Measurements from ENCODE around the gene POLD2.

POLD2 gene

DNA sequence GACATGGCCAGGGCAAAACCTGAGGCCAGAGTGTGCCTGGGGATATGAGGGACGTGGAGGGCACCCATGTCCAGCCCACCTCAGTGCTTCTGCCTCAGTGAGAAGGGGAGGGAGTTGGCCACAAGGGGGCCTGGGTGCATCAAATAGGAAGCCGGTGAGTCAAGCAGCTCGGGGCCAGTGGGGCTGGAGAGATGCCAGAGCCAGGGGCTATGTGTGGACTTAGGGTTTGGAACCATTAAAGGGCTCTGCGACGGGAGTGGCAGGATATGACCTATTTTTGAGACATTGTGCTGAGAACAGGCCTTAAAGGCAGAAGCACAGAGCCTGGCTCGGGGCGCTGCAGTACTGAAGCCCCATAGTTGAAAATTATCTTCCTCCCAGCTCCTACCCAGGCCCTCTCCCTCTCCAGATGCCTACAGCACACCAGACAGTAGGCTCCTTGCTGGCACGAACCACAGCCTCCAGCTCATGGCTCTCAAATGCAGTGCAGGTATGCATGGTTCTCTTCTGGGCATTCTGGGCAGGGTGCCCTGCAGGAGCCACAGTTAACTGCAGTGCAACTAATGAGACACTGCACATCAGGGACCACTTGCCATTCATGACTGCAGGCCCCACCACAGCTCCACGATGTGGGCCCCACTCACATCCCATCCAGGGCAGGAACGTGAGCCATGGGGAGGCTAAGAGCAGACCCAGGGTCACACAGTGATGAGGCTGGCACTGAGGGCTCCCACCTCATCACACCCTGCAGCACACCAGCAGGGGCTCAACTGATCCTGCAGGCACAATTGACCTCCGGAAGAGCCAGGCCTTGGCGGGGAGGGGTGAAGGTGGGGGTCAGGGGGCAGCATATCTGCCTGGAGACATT is 50.8 kb downstream of the POLD2 start:
- no peaks in the 10 kb centered on the region for H3K9me3 ChIP-seq (ENCODE audit: control extremely low read depth in 1 of 5, control insufficient read depth in 4 of 5, insufficient read depth in 2 of 5, low read depth in 1 of 5, low read length in 4 of 5)
- peak; percentile 57 to 66 (median 65) for DNase-seq
- no peaks in the 10 kb centered on the region for H3K27me3 ChIP-seq (replicated peaks in 2 of 5; ENCODE audit: control insufficient read depth in 4 of 5, insufficient read depth in 5 of 5, low read length in 4 of 5)
- ChIA-PET CTCF (interaction anchor here (0.6 to 1.7 kb wide), 7 partner anchors 9 to 123 kb away, joined by 3 to 7 read pairs (median 5); partner anchors contain the start of gene DBNL), POLR2A (interaction anchor here (0.6 kb wide), 1 partner anchor 91 kb away, joined by 4 read pairs; no protein-coding TSS in a partner anchor)
- WGBS (ENCODE audit: insufficient coverage) = 73% methylated on average over 8 of the region's 12 CpGs
- H3K4me1 ChIP-seq (ENCODE audit: control extremely low read depth in 1 of 4, control insufficient read depth in 4 of 4, insufficient read depth in 4 of 4, low read length in 3 of 4) = peaks cover 0 to 21% (median 19%) of the 10 kb centered on the region in 4 experiments
- H3K4me3 ChIP-seq (ENCODE audit: control insufficient read depth in 1 of 7, extremely low read depth in 1 of 7, insufficient read depth in 4 of 7, low read depth in 2 of 7, low read length in 6 of 7) = no peak overlapping the region
- H3K27ac ChIP-seq (ENCODE audit: insufficient read depth in 1 of 2, low read depth in 1 of 2, low read length in 2 of 2, poor library complexity in 1 of 2, severe bottlenecking in 2 of 2) = peak overlapping the region in 1 of 2 experiments; percentile 90
- peaks cover 5 to 51% (median 26%) of the 10 kb centered on the region in 4 experiments for H3K36me3 ChIP-seq (ENCODE audit: control insufficient read depth in 4 of 4, insufficient read depth in 4 of 4, low read length in 3 of 4)

DNA sequence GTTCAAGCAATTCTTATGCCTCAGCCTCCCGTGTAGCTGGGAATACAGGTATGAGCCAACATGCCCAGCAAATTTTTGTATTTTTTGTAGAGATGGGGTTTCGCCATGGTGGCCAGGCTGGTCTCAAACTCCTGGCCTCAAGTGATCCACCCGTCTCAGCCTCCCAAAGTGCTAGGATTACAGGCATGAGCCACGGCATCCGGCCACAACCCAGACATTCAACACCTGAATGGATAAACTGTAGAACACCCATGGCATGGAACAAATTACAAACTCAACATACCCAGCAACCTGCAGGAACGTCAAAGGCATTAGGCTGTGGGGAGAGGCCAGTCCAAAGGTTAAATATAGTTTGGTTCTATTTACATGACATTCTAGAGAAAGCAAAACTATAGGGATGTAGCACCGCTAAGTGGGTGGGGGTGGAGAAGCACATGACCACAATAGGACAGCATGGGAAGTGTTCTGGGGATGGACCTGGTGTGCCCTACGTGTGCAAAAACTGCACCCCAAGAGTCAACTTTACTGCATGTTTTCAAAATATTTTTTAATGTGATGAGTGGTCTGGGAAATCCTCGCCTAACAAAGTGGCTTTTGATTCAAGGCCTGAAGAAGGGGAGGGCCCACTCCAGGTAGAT is 51.5 kb downstream of the POLD2 start:
- Histone ChIP-seq H3K9me3 (ENCODE audit: control extremely low read depth in 1 of 5, control insufficient read depth in 4 of 5, insufficient read depth in 2 of 5, low read depth in 1 of 5, low read length in 4 of 5) (no peaks in the 10 kb centered on the region), H3K4me3 (ENCODE audit: control insufficient read depth in 1 of 7, extremely low read depth in 1 of 7, insufficient read depth in 4 of 7, low read depth in 2 of 7, low read length in 6 of 7) (no peak overlapping the region), H3K4me1 (ENCODE audit: control extremely low read depth in 1 of 4, control insufficient read depth in 4 of 4, insufficient read depth in 4 of 4, low read length in 3 of 4) (peaks cover 0 to 21% (median 18%) of the 10 kb centered on the region in 4 experiments), H3K27ac (ENCODE audit: insufficient read depth in 1 of 2, low read depth in 1 of 2, low read length in 2 of 2, poor library complexity in 1 of 2, severe bottlenecking in 2 of 2) (peak overlapping the region in 1 of 2 experiments; percentile 17), H3K27me3 (replicated peaks in 2 of 5; ENCODE audit: control insufficient read depth in 4 of 5, insufficient read depth in 5 of 5, low read length in 4 of 5) (no peaks in the 10 kb centered on the region), H3K36me3 (ENCODE audit: control insufficient read depth in 4 of 4, insufficient read depth in 4 of 4, low read length in 3 of 4) (peaks cover 5 to 44% (median 20%) of the 10 kb centered on the region in 4 experiments)
- DNase-seq = no peak
- CTCF ChIA-PET = interaction anchor here (0.8 to 1.7 kb wide), 8 partner anchors 8 to 124 kb away, joined by 3 to 7 read pairs (median 5); partner anchors contain the start of gene DBNL
- POLR2A ChIA-PET = interaction anchor here (0.6 kb wide), 1 partner anchor 92 kb away, joined by 4 read pairs; no protein-coding TSS in a partner anchor
- WGBS (ENCODE audit: insufficient coverage) = 100% methylated on average over 4 of the region's 9 CpGs

DNA sequence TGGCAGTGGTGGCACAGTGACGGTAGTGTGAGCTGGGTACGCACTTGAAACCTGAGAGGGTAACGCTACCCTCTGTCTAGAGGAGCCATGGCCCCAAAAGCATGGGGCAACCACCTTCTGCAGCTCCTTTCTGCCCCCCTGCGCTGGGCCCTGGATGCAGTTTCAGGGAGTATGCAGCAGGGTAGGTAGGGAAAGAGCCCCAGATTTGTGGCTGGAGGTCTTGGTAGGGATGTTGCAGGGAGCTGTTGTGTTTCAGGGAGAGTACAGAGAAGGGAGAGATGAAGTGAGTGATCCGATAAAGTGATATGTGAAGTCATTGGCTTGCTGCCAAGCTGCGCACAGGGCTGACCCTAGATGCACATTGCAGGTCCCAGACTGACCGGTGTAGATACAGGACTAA is 55.3 kb downstream of the POLD2 start:
- ChIA-PET POLR2A (no interaction called here), CTCF (interaction anchor here (0.8 to 1.5 kb wide), 3 partner anchors 11 to 20 kb away, joined by 3 to 5 read pairs (median 4); no protein-coding TSS in a partner anchor)
- Histone ChIP-seq H3K4me1 (ENCODE audit: control extremely low read depth in 1 of 4, control insufficient read depth in 4 of 4, insufficient read depth in 4 of 4, low read length in 3 of 4) (peaks cover 0 to 22% (median 14%) of the 10 kb centered on the region in 4 experiments), H3K27ac (ENCODE audit: insufficient read depth in 1 of 2, low read depth in 1 of 2, low read length in 2 of 2, poor library complexity in 1 of 2, severe bottlenecking in 2 of 2) (no peak overlapping the region), H3K4me3 (ENCODE audit: control insufficient read depth in 1 of 7, extremely low read depth in 1 of 7, insufficient read depth in 4 of 7, low read depth in 2 of 7, low read length in 6 of 7) (no peak overlapping the region), H3K27me3 (replicated peaks in 2 of 5; ENCODE audit: control insufficient read depth in 4 of 5, insufficient read depth in 5 of 5, low read length in 4 of 5) (peaks cover 0 to 13% (median 8%) of the 10 kb centered on the region in 5 experiments), H3K36me3 (ENCODE audit: control insufficient read depth in 4 of 4, insufficient read depth in 4 of 4, low read length in 3 of 4) (peaks cover 0 to 12% (median 3%) of the 10 kb centered on the region in 4 experiments), H3K9me3 (ENCODE audit: control extremely low read depth in 1 of 5, control insufficient read depth in 4 of 5, insufficient read depth in 2 of 5, low read depth in 1 of 5, low read length in 4 of 5) (no peaks in the 10 kb centered on the region)
- WGBS (ENCODE audit: insufficient coverage) = 96% methylated on average over 6 of the region's 7 CpGs
- DNase-seq = no peak

DNA sequence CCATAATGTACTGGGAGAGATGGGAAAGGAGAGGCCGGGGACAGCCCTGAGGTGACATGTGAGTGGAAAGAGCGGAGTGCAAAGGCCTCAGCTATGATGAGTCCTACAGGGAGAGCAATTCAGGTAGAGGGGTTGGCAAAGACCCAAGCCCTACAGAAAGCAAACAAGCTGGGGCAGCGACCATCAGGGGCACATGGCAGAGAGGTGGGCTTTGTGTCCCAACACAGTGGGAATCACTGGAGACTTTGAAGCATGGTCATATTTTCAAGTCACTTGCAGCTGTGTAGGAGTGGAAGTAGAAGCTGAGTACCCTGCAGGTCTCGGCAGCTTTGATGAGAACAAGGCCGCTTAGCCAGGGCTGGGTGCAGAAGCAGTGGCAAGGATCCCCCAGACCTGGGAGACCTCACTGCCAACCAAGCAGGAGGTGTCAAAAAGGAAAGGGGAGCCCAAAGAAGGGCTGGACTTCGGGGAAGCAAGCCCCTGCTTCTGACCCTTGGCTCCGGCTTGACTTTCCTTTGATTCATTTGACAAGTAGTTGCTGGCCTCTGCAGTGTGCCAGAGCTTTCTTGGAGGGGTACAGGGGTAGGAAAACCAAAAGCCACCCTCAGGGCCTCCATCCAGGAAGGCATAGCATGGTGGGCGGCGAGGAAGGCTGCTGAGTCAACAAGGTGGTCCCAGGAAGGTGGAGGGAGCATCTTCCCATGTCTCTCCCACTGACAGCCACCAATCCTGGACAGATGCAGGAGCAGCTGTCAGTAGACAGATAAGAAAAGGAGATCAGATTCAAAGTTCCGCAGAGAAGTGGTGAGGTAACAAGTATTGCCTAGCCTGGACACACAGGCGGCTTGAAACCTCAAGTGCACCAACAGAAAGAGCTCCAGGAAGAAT is 56.0 kb downstream of the POLD2 start:
- 98% methylated on average over 10 of the region's 11 CpGs for WGBS (ENCODE audit: insufficient coverage)
- no peak for DNase-seq
- H3K36me3 ChIP-seq (ENCODE audit: control insufficient read depth in 4 of 4, insufficient read depth in 4 of 4, low read length in 3 of 4) = peaks cover 0 to 9% (median 4%) of the 10 kb centered on the region in 4 experiments
- H3K4me1 ChIP-seq (ENCODE audit: control extremely low read depth in 1 of 4, control insufficient read depth in 4 of 4, insufficient read depth in 4 of 4, low read length in 3 of 4) = peaks cover 0 to 18% (median 11%) of the 10 kb centered on the region in 4 experiments
- peaks cover 0 to 13% (median 8%) of the 10 kb centered on the region in 5 experiments for H3K27me3 ChIP-seq (replicated peaks in 2 of 5; ENCODE audit: control insufficient read depth in 4 of 5, insufficient read depth in 5 of 5, low read length in 4 of 5)
- H3K9me3 ChIP-seq (ENCODE audit: control extremely low read depth in 1 of 5, control insufficient read depth in 4 of 5, insufficient read depth in 2 of 5, low read depth in 1 of 5, low read length in 4 of 5) = no peaks in the 10 kb centered on the region
- ChIA-PET POLR2A (no interaction called here), CTCF (interaction anchor here (0.7 to 1.5 kb wide), 3 partner anchors 8 to 19 kb away, joined by 3 to 5 read pairs (median 4); no protein-coding TSS in a partner anchor)
- H3K4me3 ChIP-seq (ENCODE audit: control insufficient read depth in 1 of 7, extremely low read depth in 1 of 7, insufficient read depth in 4 of 7, low read depth in 2 of 7, low read length in 6 of 7) = no peak overlapping the region
- no peak overlapping the region for H3K27ac ChIP-seq (ENCODE audit: insufficient read depth in 1 of 2, low read depth in 1 of 2, low read length in 2 of 2, poor library complexity in 1 of 2, severe bottlenecking in 2 of 2)

DNA sequence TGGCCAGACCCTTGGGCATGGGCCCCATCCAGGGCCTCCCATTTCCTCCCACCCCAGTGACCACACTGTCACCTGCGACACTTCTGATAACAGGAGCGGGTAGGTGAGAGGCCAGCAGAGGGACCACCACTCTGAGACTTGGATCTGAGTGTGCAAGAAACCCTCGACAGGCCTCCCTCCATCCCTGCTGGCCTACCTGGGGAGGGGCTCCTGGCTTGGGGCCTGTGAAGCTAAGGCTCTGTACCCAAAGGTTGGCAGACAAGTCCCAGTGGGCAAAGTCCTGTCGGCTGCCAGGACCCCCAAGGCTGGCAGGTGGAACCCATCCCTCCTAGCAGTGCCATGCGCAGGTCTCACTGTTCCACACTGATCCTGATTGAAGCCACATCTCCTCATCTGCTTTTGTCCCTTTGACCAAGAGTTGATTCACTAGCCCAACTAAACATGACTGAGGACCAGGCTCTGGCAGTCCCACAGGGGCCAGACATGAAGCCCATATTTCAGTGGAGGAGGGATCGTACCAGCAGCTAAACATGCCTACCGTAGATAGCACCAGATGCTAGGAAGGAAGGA is 56.8 kb downstream of the POLD2 start:
- Histone ChIP-seq H3K27me3 (replicated peaks in 2 of 5; ENCODE audit: control insufficient read depth in 4 of 5, insufficient read depth in 5 of 5, low read length in 4 of 5) (peaks cover 0 to 13% (median 8%) of the 10 kb centered on the region in 5 experiments), H3K27ac (ENCODE audit: insufficient read depth in 1 of 2, low read depth in 1 of 2, low read length in 2 of 2, poor library complexity in 1 of 2, severe bottlenecking in 2 of 2) (no peak overlapping the region), H3K9me3 (ENCODE audit: control extremely low read depth in 1 of 5, control insufficient read depth in 4 of 5, insufficient read depth in 2 of 5, low read depth in 1 of 5, low read length in 4 of 5) (no peaks in the 10 kb centered on the region), H3K4me1 (ENCODE audit: control extremely low read depth in 1 of 4, control insufficient read depth in 4 of 4, insufficient read depth in 4 of 4, low read length in 3 of 4) (peaks cover 0 to 16% (median 11%) of the 10 kb centered on the region in 4 experiments), H3K36me3 (ENCODE audit: control insufficient read depth in 4 of 4, insufficient read depth in 4 of 4, low read length in 3 of 4) (peaks cover 0 to 11% (median 10%) of the 10 kb centered on the region in 4 experiments), H3K4me3 (ENCODE audit: control insufficient read depth in 1 of 7, extremely low read depth in 1 of 7, insufficient read depth in 4 of 7, low read depth in 2 of 7, low read length in 6 of 7) (no peak overlapping the region)
- ChIA-PET POLR2A (no interaction called here), CTCF (interaction anchor here (1.0 to 1.9 kb wide), 2 partner anchors 10 to 15 kb away, joined by 5 to 6 read pairs; no protein-coding TSS in a partner anchor)
- WGBS (ENCODE audit: insufficient coverage) = 80% methylated on average over 7 of the region's 7 CpGs
- no peak for DNase-seq

DNA sequence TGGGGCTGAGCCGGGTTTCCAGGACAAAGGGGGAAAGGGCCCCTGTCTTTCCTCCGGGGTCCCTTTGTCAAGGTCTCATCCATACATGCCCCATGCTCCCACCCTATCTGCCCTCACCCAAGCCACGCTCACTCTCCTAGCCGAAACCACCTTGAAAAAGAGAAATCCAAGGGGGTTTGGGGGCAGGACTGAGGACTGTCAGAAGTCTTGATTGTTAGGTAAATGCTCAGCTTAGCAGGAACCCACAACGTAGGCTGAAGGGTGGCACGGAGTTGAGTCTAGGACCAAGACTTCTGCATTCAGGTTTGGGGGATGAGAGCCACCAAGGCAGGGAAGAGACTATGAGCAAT is 57.3 kb downstream of the POLD2 start:
- Histone ChIP-seq H3K4me1 (ENCODE audit: control extremely low read depth in 1 of 4, control insufficient read depth in 4 of 4, insufficient read depth in 4 of 4, low read length in 3 of 4) (peaks cover 0 to 16% (median 11%) of the 10 kb centered on the region in 4 experiments), H3K27me3 (replicated peaks in 2 of 5; ENCODE audit: control insufficient read depth in 4 of 5, insufficient read depth in 5 of 5, low read length in 4 of 5) (peaks cover 0 to 13% (median 8%) of the 10 kb centered on the region in 5 experiments), H3K4me3 (ENCODE audit: control insufficient read depth in 1 of 7, extremely low read depth in 1 of 7, insufficient read depth in 4 of 7, low read depth in 2 of 7, low read length in 6 of 7) (no peak overlapping the region), H3K9me3 (ENCODE audit: control extremely low read depth in 1 of 5, control insufficient read depth in 4 of 5, insufficient read depth in 2 of 5, low read depth in 1 of 5, low read length in 4 of 5) (no peaks in the 10 kb centered on the region), H3K36me3 (ENCODE audit: control insufficient read depth in 4 of 4, insufficient read depth in 4 of 4, low read length in 3 of 4) (peaks cover 2 to 16% (median 13%) of the 10 kb centered on the region in 4 experiments), H3K27ac (ENCODE audit: insufficient read depth in 1 of 2, low read depth in 1 of 2, low read length in 2 of 2, poor library complexity in 1 of 2, severe bottlenecking in 2 of 2) (no peak overlapping the region)
- ChIA-PET POLR2A (interaction anchor here (0.7 kb wide), 1 partner anchor 21 kb away, joined by 4 read pairs; the partner anchor contains the start of gene DBNL), CTCF (interaction anchor here (1.0 to 1.9 kb wide), 2 partner anchors 10 to 15 kb away, joined by 5 to 6 read pairs; no protein-coding TSS in a partner anchor)
- DNase-seq = no peak
- WGBS (ENCODE audit: insufficient coverage) = 62% methylated on average over 2 of the region's 6 CpGs
